Neural cell (in vitro differentiated cells): ENCODE measurements around the gene SURF1.

Source experiments
- CTCF ChIP-seq: fragments of 450-650 bp; IDR thresholded peaks from 2 replicates; pipeline ENCODE4 v1.5.1; 2014; ENCODE audit warnings: antibody characterized with exemption, mild to moderate bottlenecking, moderate library complexity; ENCODE audit not compliant: poor library complexity, severe bottlenecking
- POLR2AphosphoS5 ChIP-seq: IDR thresholded peaks from 2 replicates; pipeline ENCODE4 v1.6.1; 2012
- TAF1 ChIP-seq: IDR thresholded peaks from 2 replicates; pipeline ENCODE4 v1.6.1; 2012; ENCODE audit warnings: low read depth

GRCh38 chr9:133342069-133342406 lies 14.2 kb downstream of the SURF1 start:
- TF ChIP-seq CTCF (no peak), TAF1 (no peak), POLR2AphosphoS5 (no peak)
